OCI-LY7 (cell line): Measurements from ENCODE around the gene C12orf76.

ENCODE experiments used
- EZH2phosphoT487 ChIP-seq: fragments of 200-600 bp; sonication (generic); IDR thresholded peaks from 2 replicates; pipeline ENCODE4 v1.6.1; 2018; ENCODE audit warnings: low read depth, borderline replicate concordance, mild to moderate bottlenecking, mixed run types, antibody characterized with exemption, low read length, moderate library complexity, mixed read lengths
- TF ChIP-seq, protein P1 (sequence below): fragments of 200-600 bp; sonication (generic); conservative IDR thresholded peaks from 2 replicates; pipeline ENCODE4 v1.5.1; 2014; ENCODE audit warnings: mild to moderate bottlenecking, antibody characterized with exemption, low read length, moderate library complexity, mixed read lengths

DNA sequence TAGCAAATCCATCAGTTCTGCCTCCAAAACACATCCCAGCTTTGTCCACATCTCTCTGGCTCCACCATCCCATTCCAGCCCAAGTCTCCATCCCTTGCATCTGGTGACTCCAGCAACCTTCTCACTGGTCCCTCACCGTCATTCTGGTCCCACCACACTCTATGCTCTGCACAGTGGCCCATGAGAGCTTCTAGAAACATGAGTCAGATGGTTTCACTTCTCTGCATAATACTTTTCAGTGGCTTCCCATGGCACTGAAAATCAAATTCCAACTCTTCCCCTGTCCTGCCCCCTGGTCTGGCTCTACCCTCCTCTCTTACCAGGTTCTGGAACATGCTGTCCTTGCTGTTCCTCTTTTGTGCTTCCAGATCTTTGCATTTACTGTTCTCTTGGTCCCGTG, 17.2 kb upstream of the C12orf76 start:
- TF ChIP-seq, protein P1, sequence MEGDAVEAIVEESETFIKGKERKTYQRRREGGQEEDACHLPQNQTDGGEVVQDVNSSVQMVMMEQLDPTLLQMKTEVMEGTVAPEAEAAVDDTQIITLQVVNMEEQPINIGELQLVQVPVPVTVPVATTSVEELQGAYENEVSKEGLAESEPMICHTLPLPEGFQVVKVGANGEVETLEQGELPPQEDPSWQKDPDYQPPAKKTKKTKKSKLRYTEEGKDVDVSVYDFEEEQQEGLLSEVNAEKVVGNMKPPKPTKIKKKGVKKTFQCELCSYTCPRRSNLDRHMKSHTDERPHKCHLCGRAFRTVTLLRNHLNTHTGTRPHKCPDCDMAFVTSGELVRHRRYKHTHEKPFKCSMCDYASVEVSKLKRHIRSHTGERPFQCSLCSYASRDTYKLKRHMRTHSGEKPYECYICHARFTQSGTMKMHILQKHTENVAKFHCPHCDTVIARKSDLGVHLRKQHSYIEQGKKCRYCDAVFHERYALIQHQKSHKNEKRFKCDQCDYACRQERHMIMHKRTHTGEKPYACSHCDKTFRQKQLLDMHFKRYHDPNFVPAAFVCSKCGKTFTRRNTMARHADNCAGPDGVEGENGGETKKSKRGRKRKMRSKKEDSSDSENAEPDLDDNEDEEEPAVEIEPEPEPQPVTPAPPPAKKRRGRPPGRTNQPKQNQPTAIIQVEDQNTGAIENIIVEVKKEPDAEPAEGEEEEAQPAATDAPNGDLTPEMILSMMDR, result no peak
- no peak for TF ChIP-seq EZH2phosphoT487
